ENCODE data around the gene KCNF1.

GRCh38 chr2:10932345-10933151 lies 20.8 kb downstream of the KCNF1 start:
- no peak for TF ChIP-seq CTCF (IDR thresholded peaks at IDR 0.05)
- TF ChIP-seq POLR2A (IDR thresholded peaks at IDR 0.05) = no peak
- TF ChIP-seq POLR2AphosphoS5 (IDR thresholded peaks at IDR 0.05) = no peak
